Measurements from ENCODE around the gene ADTRP.
"Not testable (repeated sequence)": the region's sequence is repeated elsewhere in the genome, so short reads cannot be mapped to it uniquely, and the experiment has no call there.

The ADTRP gene

DNA sequence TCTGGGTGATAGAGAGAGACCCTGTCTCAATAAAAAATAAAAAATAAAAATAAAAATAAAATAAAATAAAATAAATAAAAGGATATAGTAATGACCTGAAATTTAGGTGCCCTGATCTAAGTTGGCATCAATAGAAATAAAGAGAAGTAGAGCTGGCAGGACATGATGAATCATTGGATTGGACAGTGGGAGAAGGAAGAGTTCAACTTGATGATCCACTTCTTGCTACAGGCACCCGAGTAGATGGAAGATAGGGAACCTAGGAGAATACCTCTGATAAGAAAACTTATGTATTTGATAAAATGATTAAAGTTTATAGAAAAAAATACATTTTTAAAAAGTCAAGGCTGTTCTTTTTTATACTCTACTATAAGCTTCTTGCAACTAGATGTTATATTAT is 79.0 kb downstream of the ADTRP start:
- DNase-seq (ENCODE audit: low read depth in 3 of 3), result no peak

DNA sequence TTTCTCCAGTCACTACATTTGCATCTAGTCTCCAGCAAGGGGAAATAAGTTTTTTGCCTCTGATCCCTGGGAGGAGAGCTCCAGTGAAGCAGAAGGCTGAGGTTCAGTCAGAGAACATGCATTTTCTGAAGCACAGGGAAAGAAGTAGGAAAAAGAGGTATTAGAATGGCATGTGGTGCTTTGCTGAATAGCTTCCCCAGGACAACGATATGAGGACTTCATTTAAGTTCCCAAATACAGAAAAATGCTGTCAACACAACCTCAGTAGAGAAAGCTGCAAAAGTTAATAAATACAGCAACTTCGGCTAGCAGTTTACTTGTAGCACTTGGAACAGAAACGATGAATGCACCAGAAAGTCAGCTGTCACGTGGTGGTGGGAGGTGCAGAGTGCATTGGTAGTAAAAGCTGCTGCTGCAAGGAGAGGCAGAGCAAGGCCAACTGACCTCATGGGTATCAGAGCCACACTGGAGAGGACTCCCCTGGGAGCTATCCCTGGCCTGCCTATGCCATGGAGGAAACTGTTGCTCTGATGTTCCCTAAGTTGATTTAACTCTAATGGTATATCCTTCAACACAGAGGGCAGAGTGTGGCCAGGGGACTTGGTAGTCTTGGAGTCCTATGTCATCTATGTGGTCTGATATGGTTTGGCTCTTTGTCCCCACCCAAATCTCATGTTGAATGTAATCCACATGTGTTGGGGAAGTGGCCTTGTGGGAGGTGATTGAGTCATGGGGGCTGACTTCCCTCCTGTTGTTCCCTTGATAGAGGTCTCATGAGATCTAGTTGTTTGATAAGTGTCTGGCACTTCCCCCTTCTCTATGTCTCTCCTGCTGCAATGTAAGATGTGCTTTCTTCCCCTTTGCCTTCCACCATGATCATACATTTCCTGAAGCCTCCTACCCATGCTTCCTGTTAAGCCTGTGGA is 85.9 kb downstream of the ADTRP start:
- DNase-seq (ENCODE audit: low read depth in 3 of 3), result no peak

DNA sequence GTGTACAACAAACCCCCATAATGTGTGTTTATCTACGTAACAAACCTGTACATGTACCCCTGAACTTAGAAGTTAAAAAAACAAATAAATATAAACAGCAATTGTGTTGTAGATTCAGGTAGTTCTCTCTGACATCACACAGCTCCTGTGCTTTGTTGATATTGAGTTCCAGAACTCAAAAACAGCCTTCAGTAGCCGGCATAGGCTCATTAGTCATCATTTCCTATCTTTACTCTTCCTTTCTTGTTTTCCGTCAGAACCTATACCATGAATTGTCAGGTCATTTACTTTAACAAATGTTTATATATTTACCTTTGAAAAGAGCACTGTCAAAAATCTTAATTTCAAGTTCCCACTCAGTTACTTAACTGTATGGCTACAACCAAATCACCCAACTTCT is 88.8 kb downstream of the ADTRP start:
- DNase-seq (ENCODE audit: low read depth in 3 of 3), result no peak

DNA sequence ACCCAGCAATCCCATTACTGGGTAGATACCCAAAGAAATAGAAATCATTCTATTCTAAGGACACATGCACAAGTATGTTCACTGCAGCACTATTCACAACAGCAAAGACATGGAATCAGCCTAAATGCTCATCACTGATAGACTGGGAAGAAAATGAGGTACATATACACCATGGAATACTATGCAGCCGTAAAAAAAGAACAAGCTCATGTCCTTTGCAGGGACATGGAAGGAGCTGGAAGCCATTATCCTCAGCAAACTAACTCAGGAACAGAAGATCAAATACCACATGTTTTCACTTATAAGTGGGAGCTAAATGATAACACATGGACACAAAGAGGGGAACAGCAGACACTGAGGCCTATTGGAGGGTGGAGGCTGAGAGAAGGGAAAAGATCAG is 89.2 kb downstream of the ADTRP start:
- not testable (repeated sequence) for DNase-seq (ENCODE audit: low read depth in 3 of 3)

DNA sequence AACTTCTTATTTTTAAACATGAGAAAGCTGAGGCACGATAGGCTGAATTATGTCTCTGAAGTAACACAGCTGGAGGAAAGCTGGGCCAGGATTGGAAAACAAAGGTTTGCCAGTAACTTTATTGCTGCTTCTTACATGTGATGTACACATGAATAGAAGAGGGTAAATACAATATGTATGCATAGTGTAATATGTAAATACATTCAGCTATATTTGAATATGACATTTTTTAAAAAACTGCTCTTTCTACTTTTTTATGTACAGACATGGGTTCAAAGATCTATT is 90.2 kb downstream of the ADTRP start:
- DNase-seq (ENCODE audit: low read depth in 3 of 3), result no peak

DNA sequence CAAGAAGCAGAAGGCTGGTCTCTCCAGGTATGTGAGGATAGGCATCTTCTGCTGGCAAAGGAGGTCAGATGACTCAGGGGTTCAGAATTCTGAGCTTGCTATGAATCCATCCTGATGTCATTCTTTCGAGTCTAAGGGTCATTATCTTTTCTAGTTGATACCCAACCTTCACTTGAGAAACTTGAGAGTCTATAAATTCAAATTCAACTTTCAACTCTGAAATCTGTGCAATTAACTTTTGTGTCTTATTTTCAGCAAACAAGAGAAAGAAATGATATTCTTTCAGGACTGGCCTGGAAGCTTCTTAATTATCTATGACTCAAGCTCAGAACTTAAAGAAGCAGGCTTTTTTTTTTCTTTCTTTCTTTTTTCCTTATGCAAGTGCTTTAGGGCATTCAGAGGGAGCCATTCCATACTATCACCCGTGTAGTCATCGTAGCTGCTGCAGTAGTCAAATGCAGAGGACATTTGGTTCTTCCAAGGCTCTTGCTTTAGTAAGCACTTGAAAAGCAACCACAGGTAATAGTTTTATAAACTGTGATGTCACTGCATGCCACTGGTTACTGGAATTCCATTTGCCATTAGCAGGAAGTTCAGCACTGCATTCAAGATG is 93.0 kb downstream of the ADTRP start:
- DNase-seq (ENCODE audit: low read depth in 3 of 3), result no peak

DNA sequence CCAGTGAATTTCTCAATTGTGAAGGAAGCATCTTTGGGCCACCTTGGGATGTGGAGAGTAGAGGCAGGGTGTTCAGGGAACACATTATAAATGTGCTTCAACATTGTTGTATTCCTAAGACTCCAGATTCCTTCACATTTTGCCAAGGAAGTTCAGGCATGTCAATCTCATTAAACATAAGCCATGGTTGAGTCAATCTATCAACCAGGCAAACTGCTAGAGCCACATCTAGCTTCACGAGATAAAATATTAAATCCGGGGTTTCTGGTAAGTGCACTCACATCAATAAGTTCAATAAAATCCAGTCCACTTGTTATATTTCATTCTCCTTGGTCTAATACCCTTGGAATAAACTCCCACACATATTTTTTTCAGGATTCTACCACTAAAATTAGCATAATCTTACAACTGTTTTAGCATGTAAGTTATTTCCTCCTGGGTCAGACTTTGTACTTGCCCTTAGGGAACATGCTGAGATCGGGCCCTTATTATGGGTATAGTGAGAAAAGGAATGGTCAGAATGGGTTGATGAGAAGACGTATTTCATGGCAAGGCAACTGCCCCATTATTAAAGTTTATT is 93.6 kb downstream of the ADTRP start:
- no peak for DNase-seq (ENCODE audit: low read depth in 3 of 3)

DNA sequence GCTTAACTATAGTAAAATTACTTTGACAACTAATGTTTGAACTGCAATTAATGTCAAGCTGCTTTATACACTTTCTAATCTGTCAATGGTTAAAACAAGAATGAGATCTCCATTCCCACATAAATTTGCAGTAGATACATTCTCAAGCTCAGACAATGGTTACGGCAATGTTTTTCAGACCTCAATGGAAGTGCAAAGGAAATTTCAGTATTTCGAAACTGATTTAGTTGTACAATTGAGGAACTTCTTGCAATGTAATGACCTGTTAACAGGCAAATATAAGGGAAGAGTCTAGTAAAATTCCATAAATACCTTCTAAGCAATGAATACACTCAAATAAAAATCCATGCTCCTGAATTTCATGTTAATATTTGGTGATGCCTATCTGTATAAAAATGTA is 94.7 kb downstream of the ADTRP start:
- no peak for DNase-seq (ENCODE audit: low read depth in 3 of 3)

DNA sequence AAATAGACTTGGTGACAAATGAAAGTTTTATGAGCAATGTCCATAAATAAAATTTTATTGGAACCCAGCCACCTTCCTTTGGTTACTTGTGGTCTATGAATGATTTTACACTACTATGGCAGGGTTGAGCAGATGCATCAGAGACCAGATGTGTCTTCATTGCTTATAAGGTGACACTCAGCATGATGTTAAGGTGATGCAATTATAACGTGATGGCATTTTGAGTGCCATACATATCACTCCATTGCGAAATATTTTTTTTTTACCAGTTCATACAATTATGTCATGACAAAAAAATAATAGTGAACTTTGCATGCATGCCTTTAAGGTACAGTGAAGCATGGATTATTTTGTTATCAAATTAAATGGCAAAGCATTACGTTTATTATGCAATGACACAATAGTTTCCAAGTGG is 96.0 kb downstream of the ADTRP start:
- no peak for DNase-seq (ENCODE audit: low read depth in 3 of 3)

DNA sequence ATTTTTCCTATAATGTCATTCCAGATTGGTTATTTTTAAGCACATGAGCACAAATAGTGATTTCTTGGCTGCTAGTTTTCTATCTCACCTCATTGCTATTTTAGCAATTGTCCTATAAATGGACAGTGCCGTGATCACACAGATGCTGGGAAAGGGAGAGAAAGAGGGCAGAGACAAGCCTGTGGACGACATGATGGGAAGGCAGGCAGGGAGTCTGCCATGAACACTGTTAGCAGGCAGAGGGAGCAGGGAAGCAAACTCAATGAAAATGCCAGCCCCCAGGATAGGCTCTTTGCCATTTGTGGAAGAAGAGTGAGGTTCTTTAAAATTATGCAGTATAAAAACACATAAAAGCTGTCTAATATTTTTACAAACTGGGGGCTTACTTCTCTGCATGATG is 96.8 kb downstream of the ADTRP start:
- no peak for DNase-seq (ENCODE audit: low read depth in 3 of 3)

DNA sequence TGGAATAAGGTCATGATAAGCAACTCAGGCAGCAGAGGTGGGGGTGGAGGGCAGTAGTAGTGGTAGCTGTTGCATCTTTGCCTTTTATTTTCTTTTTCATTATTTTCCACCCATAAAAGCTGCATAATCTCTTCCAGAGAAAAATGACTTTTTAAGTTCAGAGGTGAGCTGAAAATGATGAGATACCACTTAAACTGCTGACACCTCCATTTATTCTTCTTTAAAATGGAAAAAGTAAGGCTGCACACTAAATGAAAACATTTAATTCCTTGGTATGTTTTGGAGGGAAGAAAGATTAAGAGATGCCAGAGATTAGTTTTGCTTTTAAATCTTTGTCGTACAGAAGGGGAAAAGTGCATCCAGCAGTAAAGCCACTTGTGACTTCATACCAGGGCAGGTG is 97.2 kb downstream of the ADTRP start:
- DNase-seq (ENCODE audit: low read depth in 3 of 3), result no peak

DNA sequence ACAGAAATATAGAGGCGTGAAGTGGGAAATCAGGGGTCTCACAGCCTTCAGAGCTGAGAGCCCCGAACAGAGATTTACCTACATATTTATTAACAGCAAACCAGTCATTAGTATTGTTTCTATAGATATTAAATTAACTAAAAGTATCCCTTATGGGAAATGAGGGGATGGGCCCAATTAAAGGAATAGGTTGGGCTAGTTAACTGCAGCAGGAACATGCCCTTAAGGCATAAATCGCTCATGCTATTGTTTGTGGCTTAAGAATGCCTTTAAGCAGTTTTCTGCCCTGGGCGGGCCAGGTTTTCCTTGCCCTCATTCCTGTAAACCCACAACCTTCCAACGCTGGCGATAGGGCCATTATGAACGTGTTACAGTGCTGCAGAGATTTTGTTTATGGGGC is 98.1 kb downstream of the ADTRP start:
- not testable (repeated sequence) for DNase-seq (ENCODE audit: low read depth in 3 of 3)

DNA sequence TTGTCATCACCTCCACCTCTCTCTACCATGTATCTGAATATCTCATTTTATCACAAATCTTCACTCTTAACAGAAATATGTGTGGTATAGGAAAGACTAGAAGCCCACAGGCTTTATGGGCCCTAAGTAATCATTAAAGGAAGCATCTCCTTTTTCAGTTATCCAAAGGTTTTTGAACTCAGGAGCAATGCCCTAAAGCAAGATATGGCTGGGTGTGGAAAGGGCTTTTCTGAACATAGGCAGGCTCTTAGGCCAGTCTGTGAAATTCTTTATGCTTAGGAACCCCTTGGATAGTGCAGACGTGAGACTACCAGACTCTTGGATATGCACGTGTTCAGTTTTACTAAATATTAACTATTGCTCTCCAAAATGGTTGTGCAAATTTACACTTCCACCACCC is 99.5 kb downstream of the ADTRP start:
- no peak for DNase-seq (ENCODE audit: low read depth in 3 of 3)

DNA sequence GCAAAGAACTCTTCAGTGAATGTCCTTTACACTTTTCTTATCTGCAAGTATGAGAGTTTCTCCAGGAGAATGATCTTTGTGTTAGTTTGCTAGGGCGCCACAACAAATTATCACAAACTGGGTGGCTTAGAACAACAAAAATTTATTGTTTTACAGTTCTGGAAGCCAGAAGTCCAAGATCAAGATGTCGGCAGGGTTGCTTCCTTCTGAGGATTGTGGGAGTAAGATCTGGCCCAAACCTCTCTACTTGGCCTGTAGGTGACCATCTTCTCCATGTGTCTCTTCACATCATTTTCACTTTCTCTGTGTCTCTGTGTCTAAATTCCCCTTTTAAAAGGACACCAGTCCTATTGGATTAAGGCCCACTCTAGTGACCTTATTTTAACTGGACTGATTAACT is 103.0 kb downstream of the ADTRP start:
- DNase-seq (ENCODE audit: low read depth in 3 of 3), result no peak

DNA sequence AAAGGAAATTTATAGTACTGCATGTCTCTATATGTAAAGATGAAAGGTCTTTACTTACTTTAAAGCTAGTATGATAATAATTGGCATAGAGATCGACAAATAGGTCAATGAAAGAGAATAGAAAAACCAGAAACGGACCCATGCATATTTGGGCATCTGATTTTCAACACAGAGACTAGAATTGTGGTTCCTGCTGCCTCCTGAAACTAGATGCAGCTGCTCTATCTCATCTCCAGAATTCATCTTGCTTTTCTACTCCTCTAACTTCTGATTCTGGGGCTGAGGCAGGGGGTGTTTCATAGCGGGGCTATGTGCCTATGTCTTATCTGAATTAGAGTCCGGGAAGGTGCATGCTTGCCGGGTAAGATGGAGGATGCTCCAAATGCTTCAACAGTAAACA is 105.9 kb downstream of the ADTRP start:
- no peak for DNase-seq (ENCODE audit: low read depth in 3 of 3)

DNA sequence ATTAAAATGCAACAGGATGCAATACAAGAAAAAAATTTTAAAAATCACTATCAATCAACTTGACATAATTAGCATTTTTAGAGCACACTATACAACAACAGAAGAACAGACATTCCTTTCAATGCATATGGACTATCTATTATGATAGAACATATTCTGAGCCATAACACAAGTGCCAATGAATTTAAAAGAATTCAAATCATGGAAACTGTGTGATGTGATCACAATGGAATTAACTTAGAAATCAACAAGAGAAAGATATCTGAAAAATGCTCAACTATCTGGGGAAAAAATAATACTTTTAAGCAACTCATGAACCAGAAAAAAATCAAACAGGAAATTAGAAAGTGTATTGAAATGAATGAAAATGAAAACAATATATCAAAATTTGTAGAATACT is 106.3 kb downstream of the ADTRP start:
- DNase-seq (ENCODE audit: low read depth in 3 of 3), result no peak

DNA sequence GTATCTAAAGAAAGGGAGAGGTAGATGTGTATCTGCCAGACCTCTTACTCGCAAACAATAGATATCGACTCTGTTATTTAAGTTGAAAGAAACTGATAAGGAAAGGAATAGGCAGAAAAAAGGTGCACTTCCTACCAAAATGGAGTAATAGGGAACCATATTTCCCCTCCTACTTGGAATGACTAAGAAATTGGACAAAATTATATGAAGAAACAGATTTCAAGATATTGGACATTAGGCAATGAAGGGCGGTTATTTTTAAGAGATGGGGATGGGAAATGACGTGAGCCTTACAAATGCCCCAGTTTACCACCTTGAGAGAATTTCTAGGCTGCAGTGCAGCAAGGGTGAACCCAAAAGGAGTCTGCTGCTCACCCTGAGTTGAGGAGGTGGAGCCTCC is 108.9 kb downstream of the ADTRP start:
- no peak for DNase-seq (ENCODE audit: low read depth in 3 of 3)

DNA sequence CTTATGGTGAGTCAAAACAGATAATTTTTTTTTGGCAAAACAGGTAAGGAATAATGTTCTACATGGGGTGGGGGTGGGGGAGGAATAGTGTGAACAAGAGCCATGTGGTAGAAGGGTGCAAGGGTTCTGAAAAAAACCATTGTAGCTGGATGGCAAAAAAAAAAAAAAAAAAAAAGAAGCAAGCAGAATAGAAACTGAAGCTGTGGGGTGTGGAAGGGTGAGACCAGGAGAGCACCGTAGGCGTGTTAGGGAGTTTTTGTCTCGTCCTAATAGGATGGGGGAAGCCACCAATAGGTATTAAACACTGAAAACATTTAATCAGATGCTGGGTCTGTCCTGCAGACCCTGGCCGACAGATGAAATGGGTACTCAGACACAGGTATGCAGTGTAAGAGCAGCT is 110.1 kb downstream of the ADTRP start:
- DNase-seq (ENCODE audit: low read depth in 3 of 3), result no peak

DNA sequence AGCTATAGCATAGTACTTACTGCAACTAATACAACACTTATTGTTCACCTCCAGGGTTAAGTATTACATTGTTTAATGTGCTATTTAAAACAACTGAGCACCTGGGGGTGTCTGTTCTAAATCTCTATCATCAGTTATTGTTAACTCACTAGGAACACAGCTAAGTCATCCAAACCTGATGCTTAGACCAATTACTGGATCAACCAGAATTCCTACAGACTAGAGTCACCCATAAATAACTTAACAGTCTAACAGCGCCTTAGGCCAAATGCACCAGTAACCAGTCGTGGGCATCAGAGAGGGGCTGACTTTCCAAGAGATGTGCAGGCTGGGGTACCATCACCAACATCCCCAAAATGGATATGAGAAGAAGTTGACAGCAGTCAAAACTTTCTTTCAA is 110.7 kb downstream of the ADTRP start:
- DNase-seq (ENCODE audit: low read depth in 3 of 3), result no peak

DNA sequence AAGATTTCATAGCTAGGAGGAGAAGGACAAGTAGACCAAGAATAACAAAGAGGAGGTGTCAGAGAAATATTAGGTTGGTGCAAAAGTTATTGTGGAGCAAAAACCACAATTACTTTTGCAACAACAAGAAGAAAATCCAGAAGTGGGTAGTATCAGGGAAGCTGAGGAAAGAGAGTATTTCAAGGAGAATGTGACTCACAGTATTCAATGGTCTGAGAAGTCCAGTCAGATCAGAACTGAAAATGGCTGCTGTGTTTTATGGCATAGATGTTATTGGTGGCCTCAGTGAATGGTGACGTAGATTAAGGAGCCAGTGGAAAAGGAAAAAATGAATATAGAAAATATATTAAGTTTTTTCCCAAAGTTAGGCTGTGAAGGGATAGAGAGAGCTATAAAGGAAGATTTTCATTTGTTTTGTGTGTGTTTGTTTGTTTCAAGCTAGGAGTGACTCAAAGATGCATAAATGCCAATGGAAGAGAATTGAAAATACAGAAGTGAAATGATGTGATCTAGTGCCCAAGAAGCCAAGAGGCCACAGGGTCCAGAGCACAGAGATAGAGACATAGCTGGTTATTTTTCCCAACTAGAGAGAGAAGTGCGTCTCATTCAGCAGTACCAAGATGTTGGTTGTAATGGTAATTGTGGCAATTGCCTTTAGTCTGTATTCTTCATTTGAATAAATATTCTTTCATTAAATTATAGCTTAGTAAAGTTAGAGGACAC is 112.8 kb downstream of the ADTRP start:
- no peak for DNase-seq (ENCODE audit: low read depth in 3 of 3)
